DND-41 (cell line): ENCODE measurements around the gene LSP1.

Source experiments
- ATAC-seq: fragments of 200-7000 bp; cut with Tn5 transposase; 3 replicates; pipeline ENCODE4 v1.9.1; 2021; ENCODE audit warnings: low read depth; ENCODE audit not compliant: insufficient read depth
- DNase-seq: peaks from one replicate; pipeline ENCODE4 v3.0.0-alpha.2; 2020
- H2AFZ ChIP-seq: 2 replicates; pipeline ENCODE4 v1.6.0; 2012; ENCODE audit warnings: low read depth, low read length
- H3K27ac ChIP-seq: 2 replicates; pipeline ENCODE4 v1.5.1; 2012; ENCODE audit warnings: low read length, inconsistent platforms
- H3K27me3 ChIP-seq: fragments of 200-600 bp; sonication (generic); 2 replicates; pipeline ENCODE4 v1.6.0; 2012; ENCODE audit warnings: low read length, mild to moderate bottlenecking, inconsistent platforms; ENCODE audit not compliant: insufficient read depth, poor library complexity
- H3K36me3 ChIP-seq: 2 replicates; pipeline ENCODE4 v1.5.1; 2012; ENCODE audit warnings: low read length, inconsistent platforms; ENCODE audit not compliant: insufficient read depth
- H3K4me1 ChIP-seq: 2 replicates; pipeline ENCODE4 v1.5.1; 2012; ENCODE audit warnings: mild to moderate bottlenecking, low read length; ENCODE audit not compliant: insufficient read depth
- H3K4me2 ChIP-seq: 2 replicates; pipeline ENCODE4 v1.6.0; 2012; ENCODE audit warnings: mild to moderate bottlenecking, moderate library complexity, low read length, inconsistent platforms; ENCODE audit not compliant: insufficient read depth
- H3K4me3 ChIP-seq, 2 experiments: fragments of 200-600 bp in 1 of 2; shearing (Covaris generic) in 1 of 2; 2 replicates each; pipeline ENCODE4 v1.5.1; 2012 to 2016; ENCODE audit warnings: inconsistent platforms in 2 of 2, low read length in 2 of 2, mild to moderate bottlenecking in 2 of 2, low read depth in 1 of 2, moderate library complexity in 1 of 2
- H3K79me2 ChIP-seq: 2 replicates; pipeline ENCODE4 v1.6.0; 2012; ENCODE audit warnings: low read length, inconsistent platforms; ENCODE audit not compliant: insufficient read depth
- H3K9ac ChIP-seq: 2 replicates; pipeline ENCODE4 v1.6.0; 2012; ENCODE audit warnings: low read depth, mild to moderate bottlenecking, inconsistent platforms, low read length, moderate library complexity
- H3K9me3 ChIP-seq: 2 replicates; pipeline ENCODE4 v1.5.1; 2012; ENCODE audit warnings: low read length, moderate library complexity, mild to moderate bottlenecking, inconsistent platforms; ENCODE audit not compliant: insufficient read depth, severe bottlenecking
- H4K20me1 ChIP-seq: 2 replicates; pipeline ENCODE4 v1.6.0; 2012; ENCODE audit warnings: low read length; ENCODE audit not compliant: insufficient read depth
- CTCF ChIP-seq: IDR thresholded peaks from 2 replicates; pipeline ENCODE4 v1.5.1; 2012; ENCODE audit warnings: borderline replicate concordance, low read length, moderate library complexity, mild to moderate bottlenecking; ENCODE audit not compliant: poor library complexity, severe bottlenecking; ENCODE audit errors: extremely low read depth
- EZH2 ChIP-seq: IDR thresholded peaks from 3 replicates; pipeline ENCODE4 v1.6.1; 2012; ENCODE audit warnings: borderline replicate concordance, low read depth, mild to moderate bottlenecking, moderate library complexity, low read length, inconsistent platforms; ENCODE audit not compliant: severe bottlenecking

LSP1 gene

GRCh38 chr11:1920909-1921573 is 68.2 kb downstream of the LSP1 start:
- Histone ChIP-seq H3K27ac (no peak overlapping the region), H3K4me3 (no peak overlapping the region), H3K27me3 (no peaks in the 10 kb centered on the region), H3K36me3 (no peaks in the 10 kb centered on the region), H4K20me1 (no peaks in the 10 kb centered on the region), H3K9me3 (no peaks in the 10 kb centered on the region), H2AFZ (no peak overlapping the region), H3K9ac (no peak overlapping the region), H3K4me2 (no peak overlapping the region), H3K79me2 (no peaks in the 10 kb centered on the region), H3K4me1 (peaks cover 8% of the 10 kb centered on the region)
- DNase-seq: no peak
- no peak for TF ChIP-seq CTCF
- no peak for TF ChIP-seq EZH2
- no peak for ATAC-seq

- H3K9me3 ChIP-seq: no peaks in the 10 kb centered on the region
- no peak overlapping the region for H3K4me2 ChIP-seq
- no peaks in the 10 kb centered on the region for H3K27me3 ChIP-seq
- no peaks in the 10 kb centered on the region for H3K79me2 ChIP-seq
- TF ChIP-seq CTCF: no peak
- TF ChIP-seq EZH2: no peak
- H3K9ac ChIP-seq: no peak overlapping the region
- ATAC-seq (no peak), DNase-seq (no peak)
- H3K4me1 ChIP-seq: peaks cover 8% of the 10 kb centered on the region
- no peak overlapping the region for H3K27ac ChIP-seq
- H3K36me3 ChIP-seq: no peaks in the 10 kb centered on the region
- H2AFZ ChIP-seq: no peak overlapping the region
- no peaks in the 10 kb centered on the region for H4K20me1 ChIP-seq
- no peak overlapping the region for H3K4me3 ChIP-seq
Observed at GRCh38 chr11:1921574-1922141, 68.8 kb downstream of the LSP1 start.

- no peaks in the 10 kb centered on the region for H3K79me2 ChIP-seq
- H3K4me1 ChIP-seq: peaks cover 8% of the 10 kb centered on the region
- H3K27me3 ChIP-seq: no peaks in the 10 kb centered on the region
- no peak for DNase-seq
- H4K20me1 ChIP-seq: no peaks in the 10 kb centered on the region
- H3K27ac ChIP-seq: peak overlapping the region; percentile 40; the same call in 1 of the 2 replicates
- H3K4me3 ChIP-seq: no peak overlapping the region
- H3K4me2 ChIP-seq: no peak overlapping the region
- H3K9ac ChIP-seq: no peak overlapping the region
- H3K36me3 ChIP-seq: no peaks in the 10 kb centered on the region
- H2AFZ ChIP-seq: peak overlapping the region; percentile 59; the same call in 1 of the 2 replicates
- ATAC-seq: peak; percentile 47; the same call in 1 of the 3 replicates
- TF ChIP-seq EZH2: no peak
- no peak for TF ChIP-seq CTCF
- no peaks in the 10 kb centered on the region for H3K9me3 ChIP-seq
Observed at GRCh38 chr11:1922481-1923081, 69.7 kb downstream of the LSP1 start.
